A549 (cell line): ENCODE measurements around the gene URGCP. TPM values are rescaled to one million over a fixed set of nuclear protein-coding genes. Genes with fewer than 3 reads are reported as not detected.

Source experiments
- ATAC-seq, 2 experiments: fragments of 200-7000 bp in 1 of 2; fragments of >200 bp in 1 of 2; cut with Nextera tagmentation in 1 of 2; cut with Tn5 transposase in 1 of 2; 3 replicates each; pipeline versions ENCODE4 v1.8.0 to v1.9.1; 2018 to 2020; ENCODE audit warnings: mild to moderate bottlenecking in 1 of 2, moderate library complexity in 1 of 2
- CTCF ChIA-PET: fragments of 300-600 bp; sonication (Branson Sonifier 250); formaldehyde crosslinking; extraction: SDS; loops from one replicate; lab custom pipeline; 2021; ENCODE audit warnings: antibody characterized with exemption, inconsistent platforms; lab: Yijun Ruan, JAX
- POLR2A ChIA-PET: fragments of 350-600 bp; formaldehyde crosslinking; extraction: SDS; loops from one replicate; lab custom pipeline; 2021; ENCODE audit warnings: antibody characterized with exemption, inconsistent platforms; lab: Yijun Ruan, JAX
- DNase-seq, 2 experiments: peaks; one replicate each; pipeline versions ENCODE4 v3.0.0 to v3.0.0-alpha.2; 2011 to 2016; ENCODE audit warnings: low read depth in 1 of 2, low spot score in 1 of 2
- FAIRE-seq: peaks from 2 replicates; lab custom pipeline; 2011; peaks lifted over from hg19 to GRCh38; lab: Jason Lieb, UNC
- H3K27ac ChIP-seq, 2 experiments: fragments of >200 bp; sonication (Bioruptor Twin); formaldehyde crosslinking; 3 replicates each; pipeline ENCODE4 v1.5.1; 2016 to 2017
- H3K4me1 ChIP-seq: fragments of >200 bp; sonication (Bioruptor Twin); formaldehyde crosslinking; 3 replicates; pipeline ENCODE4 v1.6.1; 2016
- H3K4me2 ChIP-seq: fragments of >200 bp; sonication (Bioruptor Twin); formaldehyde crosslinking; 3 replicates; pipeline ENCODE4 v1.6.1; 2016
- H3K4me3 ChIP-seq: fragments of >200 bp; sonication (Bioruptor Twin); formaldehyde crosslinking; 3 replicates; pipeline ENCODE4 v1.5.1; 2016
- H3K9me3 ChIP-seq: fragments of >200 bp; sonication (Bioruptor Twin); formaldehyde crosslinking; 3 replicates; pipeline ENCODE4 v1.6.1; 2016
- CEBPB ChIP-seq, 2 experiments: fragments of >200 bp in 1 of 2; sonication (Bioruptor Twin) in 1 of 2; formaldehyde crosslinking in 1 of 2; IDR thresholded peaks; 2 replicates each; pipeline ENCODE4 v1.6.1; 2012 to 2016
- CHD2 ChIP-seq: fragments of 150-350 bp; IDR thresholded peaks from 2 replicates; pipeline ENCODE4 v1.6.1; 2014; ENCODE audit warnings: low read length; ENCODE audit not compliant: partially characterized antibody
- CHD4 ChIP-seq: fragments of 200-600 bp; sonication (generic); IDR thresholded peaks from 2 replicates; pipeline ENCODE4 v1.6.1; 2016; ENCODE audit warnings: antibody characterized with exemption, mild to moderate bottlenecking, borderline replicate concordance
- EHF ChIP-seq: fragments of 250-450 bp; sonication (Bioruptor Pico); IDR thresholded peaks from 2 replicates; pipeline ENCODE4 v1.5.0; 2020; ENCODE audit warnings: mild to moderate bottlenecking
- FOSL2 ChIP-seq, 2 experiments: fragments of 450-650 bp in 1 of 2; fragments of >200 bp in 1 of 2; sonication (Bioruptor Twin) in 1 of 2; formaldehyde crosslinking; IDR thresholded peaks; 2 replicates each; pipeline versions ENCODE4 v1.5.0 to v1.6.1; 2016 to 2020; ENCODE audit warnings: mild to moderate bottlenecking in 1 of 2, moderate library complexity in 1 of 2
- FOXS1 ChIP-seq: fragments of 250-450 bp; sonication (Bioruptor Pico); IDR thresholded peaks from 2 replicates; pipeline ENCODE4 v1.5.0; 2020; ENCODE audit warnings: mild to moderate bottlenecking, moderate library complexity
- HOXB5 ChIP-seq: fragments of 250-450 bp; sonication (Bioruptor Pico); IDR thresholded peaks from 2 replicates; pipeline ENCODE4 v1.5.0; 2020; ENCODE audit warnings: mild to moderate bottlenecking, moderate library complexity
- JUN ChIP-seq, 2 experiments: fragments of >200 bp; sonication (Bioruptor Twin); formaldehyde crosslinking; IDR thresholded peaks; 2 replicates in 1 of 2; 3 replicates in 1 of 2; pipeline ENCODE4 v1.6.1; 2016 to 2017
- MAZ ChIP-seq: fragments of 150-350 bp; IDR thresholded peaks from 2 replicates; pipeline ENCODE4 v1.6.1; 2014; ENCODE audit warnings: antibody characterized with exemption, low read depth, low read length, borderline replicate concordance
- PHF8 ChIP-seq: fragments of 200-600 bp; sonication (generic); IDR thresholded peaks from 2 replicates; pipeline ENCODE4 v1.6.1; 2016; ENCODE audit warnings: low read depth, mild to moderate bottlenecking, antibody characterized with exemption, moderate library complexity, borderline replicate concordance
- POLR2AphosphoS2 ChIP-seq: conservative IDR thresholded peaks from 2 replicates; pipeline ENCODE4 v1.6.1; 2012; ENCODE audit warnings: low read length, improper control_type of control experiment, inconsistent platforms
- RAD21 ChIP-seq, 2 experiments: fragments of >200 bp in 1 of 2; sonication (Bioruptor Twin) in 1 of 2; formaldehyde crosslinking in 1 of 2; IDR thresholded peaks in 1 of 2; conservative IDR thresholded peaks in 1 of 2; 2 replicates in 1 of 2; 3 replicates in 1 of 2; pipeline ENCODE4 v1.6.1; 2012 to 2018; ENCODE audit warnings: inconsistent platforms in 1 of 2
- RARB ChIP-seq: fragments of 250-450 bp; sonication (Bioruptor Pico); IDR thresholded peaks from 2 replicates; pipeline ENCODE4 v1.8.0; 2021; ENCODE audit warnings: mild to moderate bottlenecking, moderate library complexity
- REST ChIP-seq: fragments of 200-600 bp; sonication (generic); IDR thresholded peaks from 2 replicates; pipeline ENCODE4 v1.6.1; 2016; ENCODE audit warnings: antibody characterized with exemption, mild to moderate bottlenecking, moderate library complexity
- RNF2 ChIP-seq: fragments of 200-600 bp; sonication (generic); IDR thresholded peaks from 2 replicates; pipeline ENCODE4 v1.6.1; 2016; ENCODE audit warnings: low read depth, mild to moderate bottlenecking, antibody characterized with exemption, moderate library complexity, borderline replicate concordance
- TFCP2L1 ChIP-seq: fragments of 250-450 bp; sonication (Bioruptor Pico); IDR thresholded peaks from 2 replicates; pipeline ENCODE4 v1.5.0; 2021; ENCODE audit warnings: mild to moderate bottlenecking
- TP53 ChIP-seq: fragments of 250-450 bp; sonication (Bioruptor Pico); IDR thresholded peaks from 2 replicates; pipeline ENCODE4 v1.5.0; 2021; ENCODE audit warnings: mild to moderate bottlenecking, moderate library complexity
- WGBS: methylation state at CpG from one replicate; pipeline ENCODE4 v1.1.6; 2017; ENCODE audit errors: missing lambda C conversion rate; 5-methylcytosine and 5-hydroxymethylcytosine counted together
- polyA plus RNA-seq, 4 experiments: library from polyadenylated mRNA; depleted of rRNA in 3 of 4; stranded (reverse); fragments of >200 nt; fragmentation: RNase III in 1 of 4; extraction: RNeasy Plus Mini Kit Qiagen cat#74134 plus additional on column Dnase treatment in 1 of 4; gene quantifications; 2 replicates in 3 of 4; 3 replicates in 1 of 4; pipeline ENCODE4 v1.2.3, GENCODE V29; 2011 to 2017
- TF ChIP-seq, protein P1 (sequence below): fragments of 150-350 bp; IDR thresholded peaks from 2 replicates; pipeline ENCODE4 v1.6.1; 2014; ENCODE audit warnings: low read depth, mild to moderate bottlenecking, low read length
- TF ChIP-seq, protein P2 (sequence below): IDR thresholded peaks from 2 replicates; pipeline ENCODE4 v1.6.1; 2012
- TF ChIP-seq, protein P3 (sequence below): IDR thresholded peaks from 2 replicates; pipeline ENCODE4 v1.6.1; 2012; ENCODE audit warnings: low read depth, borderline replicate concordance

Gene URGCP
- polyA plus RNA-seq, 2 of the 4 experiments (the other 2 are of a cell fraction) = 19.7 to 20.2 TPM

DNA sequence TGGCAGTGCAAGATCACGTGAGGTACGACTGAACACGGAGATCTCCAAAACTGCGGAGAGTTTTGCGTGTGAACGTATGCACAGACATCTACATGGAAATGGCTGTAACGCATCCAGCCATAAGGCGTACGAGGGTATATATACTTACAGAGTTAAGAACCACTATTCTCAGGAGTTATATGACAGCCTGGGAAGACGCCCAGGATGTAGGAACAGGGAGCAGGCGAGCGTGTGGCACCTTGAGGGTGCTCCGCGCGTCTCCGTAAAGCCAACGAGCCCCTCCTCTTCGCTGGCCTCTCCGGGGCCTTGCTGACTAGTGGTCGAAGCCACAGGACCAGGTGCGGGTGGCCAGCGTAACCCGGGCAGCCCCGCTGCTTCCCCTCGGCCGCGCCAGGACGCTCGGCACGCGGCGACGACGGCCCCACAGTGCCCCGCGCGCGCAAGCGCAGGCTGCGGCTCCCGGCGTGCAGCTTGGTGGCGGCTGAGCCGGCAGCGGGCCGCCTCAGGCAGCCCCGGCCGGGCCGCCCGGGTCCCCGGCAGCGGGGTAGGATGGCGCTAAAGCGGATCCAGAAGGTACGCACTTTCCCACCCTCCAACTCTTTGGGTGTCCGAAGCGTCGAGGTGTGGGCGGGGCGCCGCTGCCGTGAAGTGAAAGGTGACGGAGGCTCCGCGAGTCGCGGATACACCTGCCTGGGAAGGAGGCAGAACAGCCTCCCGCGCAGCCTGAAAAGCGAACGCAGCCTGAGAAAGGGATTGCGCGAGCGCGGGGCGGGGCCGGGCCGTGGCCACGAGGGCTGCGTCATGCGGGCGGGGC, 19.8 kb upstream of the URGCP start, which contains the start of gene UBE2D4 (continued):
- peak; percentile 60; the same call in 1 of the 2 replicates for TF ChIP-seq TP53 (CRISPR knock-in tag)
- TF ChIP-seq, protein P1, sequence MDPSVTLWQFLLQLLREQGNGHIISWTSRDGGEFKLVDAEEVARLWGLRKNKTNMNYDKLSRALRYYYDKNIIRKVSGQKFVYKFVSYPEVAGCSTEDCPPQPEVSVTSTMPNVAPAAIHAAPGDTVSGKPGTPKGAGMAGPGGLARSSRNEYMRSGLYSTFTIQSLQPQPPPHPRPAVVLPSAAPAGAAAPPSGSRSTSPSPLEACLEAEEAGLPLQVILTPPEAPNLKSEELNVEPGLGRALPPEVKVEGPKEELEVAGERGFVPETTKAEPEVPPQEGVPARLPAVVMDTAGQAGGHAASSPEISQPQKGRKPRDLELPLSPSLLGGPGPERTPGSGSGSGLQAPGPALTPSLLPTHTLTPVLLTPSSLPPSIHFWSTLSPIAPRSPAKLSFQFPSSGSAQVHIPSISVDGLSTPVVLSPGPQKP = no peak
- TF ChIP-seq, protein P2, sequence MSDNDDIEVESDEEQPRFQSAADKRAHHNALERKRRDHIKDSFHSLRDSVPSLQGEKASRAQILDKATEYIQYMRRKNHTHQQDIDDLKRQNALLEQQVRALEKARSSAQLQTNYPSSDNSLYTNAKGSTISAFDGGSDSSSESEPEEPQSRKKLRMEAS = peak; percentile 97
- TF ChIP-seq PHF8 = peak; percentile 98
- peak; percentile 38; the same call in 1 of the 2 replicates for TF ChIP-seq REST
- peak in 1 of 2 experiments; percentile 20; a peak in 2 of 5 replicates for TF ChIP-seq RAD21 (conservative IDR thresholded peaks at IDR 0.05 in 1 of 2, IDR thresholded peaks at IDR 0.05 in 1 of 2)
- no peak for TF ChIP-seq CHD4
- TF ChIP-seq, protein P3, sequence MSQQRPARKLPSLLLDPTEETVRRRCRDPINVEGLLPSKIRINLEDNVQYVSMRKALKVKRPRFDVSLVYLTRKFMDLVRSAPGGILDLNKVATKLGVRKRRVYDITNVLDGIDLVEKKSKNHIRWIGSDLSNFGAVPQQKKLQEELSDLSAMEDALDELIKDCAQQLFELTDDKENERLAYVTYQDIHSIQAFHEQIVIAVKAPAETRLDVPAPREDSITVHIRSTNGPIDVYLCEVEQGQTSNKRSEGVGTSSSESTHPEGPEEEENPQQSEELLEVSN = peak; percentile 85
- TF ChIP-seq FOSL2 (IDR thresholded peaks at IDR 0.05) = no peak
- TF ChIP-seq FOSL2 (CRISPR knock-in tag; IDR thresholded peaks at IDR 0.05) = no peak
- peak; percentile 69; the same call in 1 of the 2 replicates for TF ChIP-seq EHF (CRISPR knock-in tag)
- no peak for TF ChIP-seq FOXS1 (CRISPR knock-in tag)
- TF ChIP-seq TFCP2L1 = peak; percentile 13; the same call in 1 of the 2 replicates
- peak; percentile 85 for TF ChIP-seq HOXB5 (CRISPR knock-in tag)

DNA sequence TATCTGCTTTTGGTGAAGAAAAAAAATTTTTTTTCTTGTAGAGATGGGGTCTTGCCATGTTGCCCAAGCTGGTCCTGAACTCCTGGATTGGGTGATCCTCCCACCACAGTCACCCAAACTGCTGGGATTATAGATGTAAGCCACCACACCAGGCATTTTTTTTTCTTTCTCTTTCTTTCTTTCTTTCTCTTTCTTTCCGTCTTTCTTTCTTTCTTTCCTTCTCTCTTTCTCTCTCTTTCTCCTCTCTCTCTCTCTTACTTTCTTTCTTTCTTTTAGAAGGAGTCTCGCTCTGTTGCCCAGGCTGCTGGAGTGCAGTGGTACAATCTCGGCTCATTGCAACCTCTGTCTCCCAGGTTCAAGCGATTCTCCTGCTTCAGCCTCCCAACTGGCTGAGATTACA, 16.3 kb upstream of the URGCP start:
- H3K4me2 ChIP-seq = no peak overlapping the region
- TF ChIP-seq RNF2 (no peak), MAZ (no peak), POLR2AphosphoS2 (no peak), JUN (IDR thresholded peaks at IDR 0.05) (no peak), CEBPB (IDR thresholded peaks at IDR 0.05) (no peak), CHD2 (no peak), FOXS1 (CRISPR knock-in tag) (no peak), RARB (CRISPR knock-in tag) (no peak)
- ChIA-PET CTCF (no interaction called here), POLR2A (no interaction called here)
- FAIRE-seq = no peak
- no peak overlapping the region for H3K4me3 ChIP-seq
- no peaks in the 10 kb centered on the region for H3K9me3 ChIP-seq
- DNase-seq = no peak
- H3K27ac ChIP-seq = no peak overlapping the region
- no peak for ATAC-seq
- H3K4me1 ChIP-seq = 0 out of 3 replicates have a peak, but pooled peaks cover 6% of the 10 kb centered on the region
- 91% methylated on average over 4 of the region's 4 CpGs for WGBS
